ENCODE data around the gene CDKN1A.

- TF ChIP-seq CTCF (IDR thresholded peaks at IDR 0.05) (no peak), POLR2A (IDR thresholded peaks at IDR 0.05) (no peak), EP300 (IDR thresholded peaks at IDR 0.05) (no peak)
These were observed 24.6 kb downstream of the CDKN1A start for GRCh38 chr6:36703081-36703606.

All from ovary (tissue), 3 donors.